HG02610 (cell line): ENCODE data around the gene PIN1.
"Not testable (repeated sequence)": the region's sequence is repeated elsewhere in the genome, so short reads cannot be mapped to it uniquely, and the experiment has no call there.

Experiments
- ATAC-seq: cut with Tn5 transposase; IDR thresholded peaks from one replicate; pipeline ENCODE4 v1.9.1; 2021; ENCODE audit warnings: mild to moderate bottlenecking, moderate library complexity; ENCODE audit not compliant: unreplicated experiment

PIN1 gene

DNA sequence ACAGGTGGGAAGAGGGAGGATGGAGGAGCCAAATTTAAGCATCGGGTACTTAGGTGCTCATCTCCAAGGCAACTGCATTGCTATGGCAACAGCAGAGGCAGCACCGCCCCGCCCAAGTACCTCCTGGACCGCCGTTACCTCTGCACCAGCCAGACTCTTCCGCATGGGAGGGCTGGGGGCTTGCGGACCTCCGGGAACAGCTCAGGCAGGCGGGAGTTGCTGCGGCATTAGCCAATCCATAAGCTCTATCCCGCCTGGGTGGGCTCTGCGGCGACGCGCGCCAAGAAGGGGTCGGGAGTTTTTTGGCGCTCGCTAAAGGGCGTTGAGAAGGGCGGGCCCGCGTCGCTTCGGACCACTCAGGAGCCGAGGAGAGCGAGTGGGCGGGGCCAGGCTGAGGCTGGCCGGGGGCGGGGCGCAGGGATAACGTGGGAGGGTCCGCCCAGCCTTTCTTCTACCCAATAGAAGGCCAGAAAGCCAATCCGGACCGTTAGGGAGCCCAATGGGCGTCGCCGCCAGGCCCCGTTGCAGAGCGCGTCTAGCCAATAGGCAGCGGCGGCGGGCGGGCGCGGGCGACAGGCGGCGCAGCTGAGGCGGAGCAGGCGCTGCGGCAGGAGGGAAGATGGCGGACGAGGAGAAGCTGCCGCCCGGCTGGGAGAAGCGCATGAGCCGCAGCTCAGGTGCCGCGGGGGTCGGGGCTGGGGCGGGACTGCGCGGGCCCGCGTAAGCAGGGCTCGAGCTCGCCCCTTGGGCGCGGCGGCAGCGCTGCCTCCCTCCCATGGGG, at the start of gene PIN1:
TSS of gene PIN1 (plus strand) at position 593 of the 781 bp plus-strand sequence. CDS start at position 620, 27 bp downstream.
- peak; percentile 97 for ATAC-seq

DNA sequence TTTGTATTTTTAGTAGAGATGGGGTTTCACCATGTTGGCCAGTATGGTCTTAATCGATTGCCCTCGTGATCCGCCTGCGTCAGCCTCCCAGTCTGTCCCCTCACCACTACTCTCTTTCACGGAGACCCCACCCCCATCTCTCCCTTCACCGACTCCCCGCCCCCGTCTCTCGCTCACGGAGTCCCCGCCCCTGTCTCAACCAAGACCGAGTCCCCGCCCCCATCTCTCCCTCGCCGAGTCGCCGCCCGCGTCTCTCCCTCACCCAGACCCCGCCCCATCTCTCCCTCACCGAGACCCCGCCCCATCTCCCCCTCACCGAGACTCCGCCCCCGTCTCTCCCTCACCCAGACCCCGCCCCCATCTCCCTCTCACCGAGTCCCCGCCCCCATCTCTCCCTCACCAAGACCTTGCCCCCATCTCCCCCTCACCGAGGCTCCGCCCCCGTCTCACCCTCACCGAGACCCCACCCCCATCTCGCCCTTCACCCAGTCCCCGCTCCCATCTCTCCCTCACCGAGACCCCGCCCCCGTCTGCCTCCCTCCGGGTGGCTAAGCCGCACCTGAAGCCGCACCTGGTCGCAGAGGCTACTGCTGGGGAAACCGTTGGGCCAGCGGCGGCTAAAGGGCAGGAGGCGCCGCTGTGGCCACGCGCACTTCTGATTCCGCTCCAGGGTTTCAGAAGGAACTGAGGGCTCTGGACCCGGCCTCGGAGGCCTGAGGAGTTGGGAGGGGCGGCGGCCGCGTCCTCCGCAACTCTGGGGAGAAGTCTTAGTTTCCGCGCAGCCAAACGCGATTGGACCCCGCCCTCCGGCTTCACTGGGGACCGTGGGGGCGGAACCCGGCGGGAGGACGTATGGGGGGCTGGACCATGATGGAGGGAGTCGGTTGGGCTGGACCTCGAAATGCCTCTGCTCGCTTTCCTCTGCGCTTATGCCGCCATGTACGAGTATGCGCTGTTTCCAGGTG, 49.5 kb upstream of the PIN1 start:
- peak; percentile 58 for ATAC-seq

DNA sequence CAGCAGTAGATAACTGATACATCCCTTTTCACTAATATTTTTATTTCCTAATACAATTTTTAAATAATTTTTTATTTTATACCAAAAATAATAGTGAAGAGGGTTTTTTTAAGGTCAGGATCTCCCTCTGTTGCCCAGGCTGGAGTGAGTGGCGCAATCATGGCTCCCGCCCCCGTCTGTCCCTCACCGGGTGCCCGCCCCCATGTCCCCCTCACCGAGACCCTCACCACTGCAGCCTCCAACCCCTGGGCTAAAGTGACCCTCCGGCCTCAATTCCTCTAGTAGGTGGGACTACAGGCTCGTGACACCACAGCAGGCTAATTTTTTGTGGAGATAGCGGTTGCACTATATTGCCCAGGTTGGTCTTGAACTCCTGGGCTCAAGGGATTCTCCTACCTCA, 48.8 kb upstream of the PIN1 start:
- ATAC-seq = no peak

DNA sequence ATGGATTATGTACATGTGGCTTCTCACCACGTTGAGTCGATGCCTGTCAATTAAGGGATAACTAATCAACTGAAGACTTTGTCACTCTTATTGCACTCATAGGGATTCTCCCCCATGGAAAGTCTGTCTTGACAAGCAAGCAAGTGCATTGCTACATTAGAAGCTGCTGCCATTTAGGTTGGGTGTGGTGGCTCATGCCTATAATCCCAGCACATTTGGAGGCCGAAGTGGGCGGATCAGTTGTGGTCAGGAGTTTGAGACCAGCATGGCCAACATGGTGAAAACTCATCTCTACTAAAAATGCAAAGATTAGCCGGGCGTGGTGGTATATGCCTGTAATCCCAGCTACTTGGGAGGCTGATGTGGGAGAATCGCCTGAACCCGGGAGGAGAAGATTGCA, 48.3 kb upstream of the PIN1 start:
- no peak for ATAC-seq

DNA sequence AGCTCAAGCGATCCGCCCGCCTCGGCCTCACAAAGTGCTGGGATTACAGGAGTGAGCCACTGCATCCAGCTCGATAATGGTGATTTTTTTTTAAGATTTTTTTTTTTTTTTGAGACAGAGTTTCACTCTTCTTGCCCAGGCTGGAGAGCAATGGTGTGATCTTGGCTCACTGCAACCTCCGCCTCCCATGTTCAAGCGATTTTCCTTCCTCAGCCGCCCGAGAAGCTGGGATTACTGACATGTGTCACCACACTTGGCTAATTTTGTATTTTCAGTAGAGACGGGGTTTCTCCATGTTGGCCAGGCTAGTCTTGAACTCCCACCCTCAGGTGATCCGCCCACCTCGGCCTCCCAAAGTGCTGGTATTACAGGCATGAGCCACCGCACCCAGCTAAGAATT, 46.5 kb upstream of the PIN1 start:
- ATAC-seq = not testable (repeated sequence)

DNA sequence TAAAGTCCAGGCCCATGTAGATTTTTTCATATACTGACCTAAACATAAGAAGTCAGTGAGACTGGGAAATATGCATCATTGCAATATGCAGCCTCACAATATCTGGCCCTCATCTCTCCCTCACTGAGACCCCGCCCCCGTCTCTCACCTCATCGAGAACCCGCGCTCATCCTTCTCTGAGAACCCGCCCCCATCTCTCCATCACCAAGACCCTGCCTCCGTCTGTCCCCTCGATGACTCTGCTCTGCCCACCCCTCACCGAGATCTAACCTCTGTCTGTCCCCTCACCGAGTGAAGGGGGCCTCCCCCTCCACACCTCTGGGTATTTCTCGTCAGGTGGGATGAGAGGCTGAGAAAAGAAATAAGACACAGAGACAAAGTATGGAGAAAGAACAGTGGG, 46.1 kb upstream of the PIN1 start:
- ATAC-seq = no peak

DNA sequence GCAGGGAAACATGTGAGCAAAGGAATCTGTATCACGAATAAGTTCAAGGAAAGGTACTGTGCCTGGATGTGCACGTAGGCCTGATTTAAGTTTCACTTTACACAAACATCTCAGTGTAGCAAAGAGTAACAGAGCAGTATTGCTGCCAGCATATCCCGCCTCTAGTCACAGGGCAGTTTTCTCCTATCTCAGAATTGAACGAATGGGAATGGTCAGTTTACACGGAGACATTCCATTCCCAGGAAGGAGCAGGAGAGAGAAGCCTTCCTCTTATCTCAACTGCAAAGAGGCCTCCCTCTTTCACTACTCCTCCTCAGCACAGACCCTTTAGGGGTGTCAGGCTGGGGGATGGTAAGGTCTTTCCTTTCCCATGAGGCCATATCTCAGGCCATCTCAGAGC, 45.5 kb upstream of the PIN1 start:
- not testable (repeated sequence) for ATAC-seq

DNA sequence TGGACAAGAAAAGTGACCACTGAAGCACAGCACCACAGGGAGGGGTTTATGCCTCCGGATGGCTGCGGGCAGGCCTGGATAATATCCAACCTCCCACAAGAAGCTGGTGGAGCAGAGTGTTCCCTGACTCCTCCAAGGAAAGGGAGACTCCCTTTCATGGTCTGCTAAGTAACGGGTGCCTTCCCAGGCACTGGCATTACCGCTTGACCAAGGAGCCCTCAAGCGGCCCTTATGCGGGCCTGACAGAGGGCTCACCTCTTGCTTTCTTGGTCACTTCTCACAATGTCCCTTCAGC, 44.1 kb upstream of the PIN1 start:
- ATAC-seq = not testable (repeated sequence)

DNA sequence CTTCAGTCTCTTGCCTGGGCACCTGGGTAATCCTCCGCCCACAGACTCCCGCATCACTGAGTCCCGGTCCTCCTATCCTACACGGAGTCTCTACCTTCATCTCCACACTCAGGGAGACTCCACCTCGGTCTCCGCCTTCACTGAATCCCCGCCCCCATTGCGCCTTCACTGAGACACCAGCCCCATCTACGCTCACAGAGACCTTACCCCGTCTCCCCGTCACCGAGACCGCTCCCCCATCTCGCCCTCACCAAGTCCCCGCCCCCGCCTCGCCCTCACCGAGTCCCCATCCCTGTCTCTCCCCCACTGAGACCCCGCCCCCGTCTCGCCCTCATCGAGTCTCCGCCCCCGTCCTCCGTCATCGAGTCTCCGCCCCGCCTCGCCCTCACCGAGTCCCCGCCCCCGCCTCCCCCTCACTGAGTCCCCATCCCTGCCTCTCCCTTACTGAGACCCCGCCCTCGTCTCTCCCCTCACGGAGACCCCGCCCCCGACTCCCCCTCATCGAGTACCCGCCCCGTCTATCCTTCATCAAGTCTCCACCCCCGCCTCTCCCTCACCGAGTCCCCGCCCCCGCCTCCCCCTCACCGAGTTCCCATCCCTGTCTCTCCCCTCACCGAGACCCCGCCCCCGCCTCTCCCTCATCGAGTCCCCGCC, 43.4 kb upstream of the PIN1 start:
- ATAC-seq = peak; percentile 36

DNA sequence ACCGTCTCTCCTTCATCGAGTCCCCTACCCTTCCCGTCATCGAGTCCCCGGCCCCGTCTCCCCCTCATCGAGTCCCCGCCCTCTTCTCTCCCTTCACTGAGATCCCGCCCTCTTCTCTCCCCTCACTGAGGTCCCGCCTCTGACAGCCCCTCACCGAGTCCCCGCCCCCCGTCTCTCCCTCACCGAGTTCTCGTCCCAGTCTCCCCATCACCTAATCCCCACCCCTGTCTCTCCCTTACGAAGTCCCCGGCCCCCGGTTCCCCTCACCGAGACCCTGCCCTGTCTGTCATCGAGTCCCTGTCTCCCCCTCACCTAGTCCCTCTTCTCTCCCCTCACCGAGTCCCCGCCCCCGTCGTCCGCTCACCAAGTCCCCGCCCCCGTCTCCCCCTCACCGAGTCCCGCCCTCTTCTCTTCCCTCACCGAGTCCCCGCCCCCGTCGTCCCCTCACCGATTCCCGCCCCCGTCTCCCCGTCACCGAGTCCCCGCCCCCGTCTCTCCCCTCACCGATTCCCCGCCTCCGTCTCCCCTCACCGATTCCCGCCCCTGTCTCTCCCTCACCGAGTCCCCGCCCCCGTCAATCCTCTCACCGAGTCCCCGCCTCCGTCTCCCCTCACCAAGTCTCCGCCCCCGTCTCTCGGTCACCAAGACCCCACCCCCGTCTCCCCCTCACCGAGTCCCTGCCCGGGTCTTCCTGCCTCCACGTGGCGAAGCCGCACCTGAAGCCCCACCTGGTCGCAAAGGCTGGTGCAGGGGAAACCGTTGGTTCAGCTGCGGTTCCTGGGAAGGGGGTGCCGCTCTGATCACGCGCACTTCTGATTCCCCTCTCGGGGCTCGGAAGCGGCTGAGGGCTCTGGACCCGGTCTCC, 42.7 kb upstream of the PIN1 start:
- ATAC-seq = peak; percentile 38

DNA sequence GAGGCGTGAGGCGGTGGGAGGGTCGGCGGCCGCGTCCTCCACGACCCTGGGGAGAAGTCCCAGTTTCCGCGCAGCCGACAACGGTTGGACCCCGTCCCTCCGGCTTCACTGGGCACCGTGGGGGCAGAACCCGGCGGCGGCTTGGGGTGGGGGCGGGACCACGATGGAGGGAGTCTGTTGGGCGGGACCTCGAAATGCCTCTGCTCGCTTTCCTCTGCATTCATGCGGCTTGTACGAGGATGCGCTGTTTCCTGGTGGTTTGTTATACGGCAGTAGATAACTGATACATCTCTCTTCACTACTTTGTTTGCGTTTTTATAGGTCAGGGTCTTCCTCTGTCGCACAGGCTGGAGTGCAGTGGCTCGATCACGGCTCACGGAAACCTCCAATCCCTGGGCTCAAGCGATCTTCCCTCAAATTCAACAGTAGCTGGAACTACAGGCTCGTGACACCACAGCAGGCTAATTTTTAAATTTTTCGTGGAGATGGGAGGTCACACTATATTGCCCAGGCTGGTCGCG, 42.0 kb upstream of the PIN1 start:
- no peak for ATAC-seq

DNA sequence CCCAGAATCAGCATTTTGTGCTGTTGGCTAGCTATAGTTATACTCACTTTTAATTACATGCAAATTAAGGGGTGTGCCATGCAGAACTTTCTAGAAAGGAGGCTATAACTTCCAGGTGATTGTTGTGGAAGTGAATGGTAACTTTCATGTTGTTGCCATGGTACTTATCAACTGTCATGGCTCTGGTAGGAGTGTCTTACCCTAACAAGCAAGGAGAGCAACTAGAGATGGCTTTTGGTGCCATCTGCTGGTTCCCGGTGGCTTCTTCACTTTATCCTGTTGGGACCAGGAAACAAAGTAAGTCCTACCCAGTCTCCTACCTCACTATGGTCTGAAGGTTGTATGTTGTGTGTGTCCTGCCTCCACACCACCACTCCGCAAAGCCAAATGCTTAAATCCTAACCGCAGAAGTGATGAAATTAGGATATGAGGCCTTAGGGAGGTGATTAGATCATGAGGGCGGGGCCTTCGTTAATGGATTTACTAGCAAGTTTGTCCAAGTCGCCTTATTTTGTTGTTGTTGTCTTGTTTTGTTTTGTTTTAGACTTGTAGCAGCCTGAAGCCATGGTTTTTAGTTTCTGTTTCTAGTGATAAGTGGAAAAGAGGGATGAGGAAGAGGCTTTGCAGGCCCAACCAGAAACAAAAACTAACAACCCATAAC, 38.9 kb upstream of the PIN1 start:
- peak; percentile 49 for ATAC-seq

DNA sequence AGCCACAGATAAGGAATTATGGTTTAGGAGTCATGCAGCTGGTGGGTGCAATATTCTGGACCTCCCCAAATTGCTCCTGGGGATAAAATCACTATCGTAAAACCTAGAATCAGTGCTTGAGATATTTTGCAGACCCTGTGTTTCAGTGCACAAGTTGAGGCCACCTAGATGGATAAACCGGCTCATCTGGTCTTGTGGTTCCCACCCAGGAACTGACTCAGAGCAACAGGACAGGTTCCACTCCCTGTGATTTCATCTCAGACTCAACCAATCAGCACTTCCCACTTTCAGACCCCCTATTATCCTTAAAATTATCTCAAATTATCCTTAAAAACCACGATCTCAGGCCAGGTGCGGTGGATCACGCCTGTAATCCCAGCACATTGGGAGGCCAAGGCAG, 37.2 kb upstream of the PIN1 start:
- ATAC-seq = no peak

DNA sequence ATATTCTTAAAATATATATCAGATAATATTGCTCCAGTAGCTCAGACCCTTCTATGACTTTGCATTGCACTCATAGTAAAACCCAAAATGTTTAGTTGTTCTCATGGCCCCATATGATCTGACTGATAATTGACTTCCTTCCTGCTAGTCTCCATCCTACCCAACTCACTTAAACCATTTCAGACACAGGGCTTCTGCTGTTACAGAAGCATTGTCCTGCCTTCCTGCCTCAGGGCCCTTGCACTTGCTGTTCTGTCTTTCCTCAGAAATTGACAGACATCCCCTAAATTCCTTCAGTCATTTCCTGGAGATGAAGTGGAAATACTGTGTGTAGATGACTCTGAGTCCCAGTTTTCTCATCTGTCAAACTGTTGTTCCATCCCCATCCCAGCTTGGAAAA, 36.0 kb upstream of the PIN1 start:
- ATAC-seq = no peak

DNA sequence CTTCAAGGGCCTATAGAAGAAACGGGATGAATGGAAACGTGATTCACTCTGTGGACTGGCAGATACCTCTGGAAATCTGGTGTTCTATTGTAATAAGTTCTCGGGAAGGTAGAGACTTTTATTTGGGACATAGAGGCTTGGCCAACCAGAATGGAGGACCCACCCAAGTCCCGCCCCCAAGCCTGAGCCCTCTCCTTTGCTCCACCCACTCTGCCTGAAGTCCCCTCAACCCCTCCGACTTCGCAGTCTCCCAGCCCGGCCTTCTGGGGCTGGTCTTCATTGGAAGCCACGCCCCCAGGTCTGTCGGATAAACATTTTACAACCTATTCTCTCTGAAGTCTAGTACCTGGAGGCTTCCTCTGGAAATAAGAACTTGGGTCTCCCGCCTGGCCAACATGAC, 33.1 kb upstream of the PIN1 start:
- no peak for ATAC-seq

DNA sequence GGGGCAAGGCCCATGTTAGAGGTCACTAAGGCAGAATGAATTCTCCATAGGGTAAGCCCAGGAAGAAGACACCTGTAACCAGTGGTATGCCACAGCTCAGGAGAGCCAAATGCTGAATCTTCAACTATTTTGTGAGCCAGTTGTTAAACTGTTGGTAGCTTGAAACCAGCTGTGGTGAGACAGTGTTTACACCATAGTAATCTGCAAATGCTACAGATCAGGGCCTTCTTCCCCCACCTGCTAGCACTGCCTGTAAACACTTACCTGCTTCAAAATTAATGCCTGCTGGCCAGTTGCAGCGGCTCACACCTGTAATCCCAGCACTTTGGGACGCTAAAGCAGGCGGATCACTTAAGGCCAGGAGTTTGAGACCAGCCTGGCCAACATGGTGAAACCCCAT, 28.3 kb upstream of the PIN1 start:
- no peak for ATAC-seq

DNA sequence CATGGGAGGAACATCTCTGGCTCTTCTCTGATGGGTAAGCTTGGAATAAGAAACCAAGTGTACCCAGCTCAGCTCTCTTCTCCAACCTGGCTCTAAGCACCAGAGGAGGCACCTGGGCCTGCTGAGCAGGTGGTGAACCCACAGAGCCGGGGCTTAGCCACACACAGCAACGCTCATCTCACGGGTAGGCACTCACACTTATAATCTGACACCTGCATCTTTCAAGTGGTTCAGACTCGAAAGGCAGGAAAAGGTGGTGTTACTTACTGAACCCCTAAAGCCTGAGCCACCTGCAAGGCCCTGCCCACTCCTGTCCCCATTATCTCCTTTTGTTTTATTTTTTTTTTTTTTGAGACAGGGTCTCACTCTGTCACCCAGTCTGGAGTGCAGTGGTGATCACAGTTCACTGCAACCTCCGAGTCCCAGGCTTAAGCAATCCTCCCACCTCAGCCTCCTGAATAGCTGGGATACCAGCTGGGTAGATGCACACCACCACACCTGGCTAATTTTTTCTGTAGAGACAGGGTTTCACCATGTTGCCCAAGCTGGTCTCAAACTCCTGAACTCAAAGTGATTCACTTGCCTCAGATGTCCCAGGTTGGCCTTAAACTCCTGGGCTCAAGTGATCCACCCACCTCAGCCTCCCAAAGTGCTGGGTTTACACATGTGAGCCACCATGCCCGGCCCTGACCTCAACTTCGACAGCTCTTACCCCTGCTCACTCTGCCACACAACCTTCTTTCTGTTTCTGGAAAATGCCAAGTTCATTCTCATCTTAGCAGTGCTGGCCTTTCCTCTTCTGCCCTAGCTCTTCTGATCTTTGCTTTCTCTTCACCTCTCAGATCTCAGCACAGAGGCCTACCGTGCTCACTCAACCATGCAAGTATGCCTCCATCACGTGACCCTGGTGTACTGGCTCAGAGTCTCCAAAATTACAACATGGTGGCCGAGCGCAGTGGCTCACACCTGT, 26.0 kb upstream of the PIN1 start:
- ATAC-seq = no peak

DNA sequence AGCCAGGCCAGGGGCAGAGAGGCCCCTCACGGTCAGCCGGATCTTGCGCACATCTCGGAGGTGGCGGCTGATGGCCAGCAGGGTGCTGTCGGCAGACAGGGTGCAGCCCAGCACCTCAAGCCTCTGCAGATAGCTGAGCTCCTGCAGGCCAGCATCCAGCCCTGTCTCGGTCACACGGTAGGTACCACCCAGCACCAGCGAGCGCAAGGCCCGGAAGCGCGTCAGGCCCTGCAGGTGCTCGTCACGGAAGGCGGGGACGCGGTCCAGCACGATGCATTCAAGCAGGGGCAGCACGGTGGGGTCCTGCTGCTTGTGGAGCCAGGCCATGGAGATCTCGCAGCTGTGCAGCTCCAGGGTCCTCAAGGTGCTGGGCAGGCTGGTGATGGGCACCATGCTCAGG, 24.0 kb upstream of the PIN1 start:
- no peak for ATAC-seq
